Ishikawa (cell line): Measurements from ENCODE around the gene MPV17.

ENCODE experiments used
- CEBPB ChIP-seq: IDR thresholded peaks from 2 replicates; pipeline ENCODE4 v1.6.1; 2012
- CREB1 ChIP-seq: IDR thresholded peaks from 2 replicates; pipeline ENCODE4 v1.6.1; 2012; ENCODE audit warnings: low read depth
- EGR1 ChIP-seq: IDR thresholded peaks from 2 replicates; pipeline ENCODE4 v1.6.1; 2012
- EP300 ChIP-seq: IDR thresholded peaks from 2 replicates; pipeline ENCODE4 v1.6.1; 2012; ENCODE audit warnings: borderline replicate concordance
- FOXM1 ChIP-seq: IDR thresholded peaks from 2 replicates; pipeline ENCODE4 v1.6.1; 2012; ENCODE audit warnings: low read depth, borderline replicate concordance
- MAX ChIP-seq: IDR thresholded peaks from 2 replicates; pipeline ENCODE4 v1.6.1; 2012
- NFIC ChIP-seq: IDR thresholded peaks from 2 replicates; pipeline ENCODE4 v1.6.1; 2012
- RAD21 ChIP-seq: IDR thresholded peaks from 2 replicates; pipeline ENCODE4 v1.6.1; 2012; ENCODE audit warnings: low read depth
- REST ChIP-seq: IDR thresholded peaks from 2 replicates; pipeline ENCODE4 v1.6.1; 2012; ENCODE audit warnings: low read depth, mild to moderate bottlenecking
- TAF1 ChIP-seq: IDR thresholded peaks from 2 replicates; pipeline ENCODE4 v1.6.1; 2012; ENCODE audit warnings: low read depth, mild to moderate bottlenecking
- TCF12 ChIP-seq: IDR thresholded peaks from 2 replicates; pipeline ENCODE4 v1.6.1; 2012; ENCODE audit warnings: low read depth
- TEAD4 ChIP-seq: IDR thresholded peaks from 2 replicates; pipeline ENCODE4 v1.6.1; 2012
- USF1 ChIP-seq: IDR thresholded peaks from 2 replicates; pipeline ENCODE4 v1.6.1; 2012
- YY1 ChIP-seq: IDR thresholded peaks from 2 replicates; pipeline ENCODE4 v1.6.1; 2012; ENCODE audit warnings: low read depth
- ZBTB7A ChIP-seq: IDR thresholded peaks from 2 replicates; pipeline ENCODE4 v1.6.1; 2012; ENCODE audit warnings: low read depth

Gene MPV17

GRCh38 chr2:27322301-27322765 lies 564 bp downstream of the MPV17 start:
- TF ChIP-seq USF1 (no peak), ZBTB7A (no peak)

- TF ChIP-seq CREB1 (peak; percentile 44; the same call in 1 of the 2 replicates), YY1 (0 out of 2 replicates have a peak, but pooled peaks have one; percentile 37), USF1 (no peak), CEBPB (no peak), FOXM1 (no peak), EGR1 (no peak), ZBTB7A (no peak), EP300 (no peak), TAF1 (no peak), RAD21 (peak; percentile 51), REST (no peak), MAX (0 out of 2 replicates have a peak, but pooled peaks have one; percentile 20), TCF12 (peak; percentile 72; the same call in 1 of the 2 replicates), TEAD4 (no peak), NFIC (peak; percentile 70)
Measured at GRCh38 chr2:27320958-27321543, 1.8 kb downstream of the MPV17 start.

- TF ChIP-seq ZBTB7A (no peak), NFIC (0 out of 2 replicates have a peak, but pooled peaks have one; percentile 31)
Measured at GRCh38 chr2:27316655-27317412, 6.1 kb downstream of the MPV17 start.

- no peak for TF ChIP-seq REST
Measured at GRCh38 chr2:27315122-27315521, 7.8 kb downstream of the MPV17 start.

GRCh38 chr2:27314709-27315108 lies 8.2 kb downstream of the MPV17 start:
- TF ChIP-seq FOXM1 (no peak), USF1 (no peak), CREB1 (no peak), TEAD4 (no peak), YY1 (no peak), EP300 (no peak), TCF12 (no peak), ZBTB7A (no peak), MAX (no peak), TAF1 (no peak), RAD21 (no peak), NFIC (no peak), REST (no peak), CEBPB (no peak), EGR1 (no peak)
